Activated naive CD8-positive, alpha-beta T cell treated with anti-CD3 and anti-CD28 coated beads, Interleukin-2, amount 10 ng/mL, durations not matched to agents 7 days and 5 days (primary cell): Measurements from ENCODE around the gene PLA2G3. TPM values are rescaled to one million over a fixed set of nuclear protein-coding genes. Genes with fewer than 3 reads are reported as not detected.
"Not testable (repeated sequence)": the region's sequence is repeated elsewhere in the genome, so short reads cannot be mapped to it uniquely, and the experiment has no call there.

Experiments
- ATAC-seq: fragments of 150-1000 bp; cut with Tn5 transposase; one replicate; pipeline ENCODE4 v1.10.0; 2021; ENCODE audit warnings: low read depth, moderate library complexity
- POLR2A ChIA-PET: fragments of 350-600 bp; sonication (Branson Sonifier 250); formaldehyde crosslinking; loops from one replicate; lab custom pipeline; 2021; ENCODE audit warnings: antibody characterized with exemption; lab: Charles Lee
- DNase-seq: peaks from one replicate; pipeline ENCODE4 v3.0.0; 2021
- H3K27ac Mint-ChIP-seq: one replicate; pipeline ENCODE4 v1.8.0; 2022; ENCODE audit warnings: mild to moderate bottlenecking, mixed read lengths
- H3K27me3 Mint-ChIP-seq: one replicate; pipeline ENCODE4 v1.8.0; 2022; ENCODE audit warnings: mild to moderate bottlenecking, moderate library complexity, mixed read lengths
- H3K36me3 Mint-ChIP-seq: one replicate; pipeline ENCODE4 v1.8.0; 2021; ENCODE audit warnings: mild to moderate bottlenecking, mixed read lengths
- H3K4me1 Mint-ChIP-seq: one replicate; pipeline ENCODE4 v1.8.0; 2021; ENCODE audit warnings: mixed read lengths
- H3K4me3 Mint-ChIP-seq: one replicate; pipeline ENCODE4 v1.8.0; 2022; ENCODE audit warnings: mild to moderate bottlenecking, moderate library complexity, mixed read lengths
- H3K9me3 Mint-ChIP-seq: one replicate; pipeline ENCODE4 v1.8.0; 2021; ENCODE audit warnings: mixed read lengths
- total RNA-seq, 2 experiments: library from RNA; stranded (reverse); gene quantifications; one replicate each; pipeline ENCODE4 v1.2.3, GENCODE V29; 2021

PLA2G3 gene
- total RNA-seq, 2 experiments from 2014 or later, result not detected

DNA sequence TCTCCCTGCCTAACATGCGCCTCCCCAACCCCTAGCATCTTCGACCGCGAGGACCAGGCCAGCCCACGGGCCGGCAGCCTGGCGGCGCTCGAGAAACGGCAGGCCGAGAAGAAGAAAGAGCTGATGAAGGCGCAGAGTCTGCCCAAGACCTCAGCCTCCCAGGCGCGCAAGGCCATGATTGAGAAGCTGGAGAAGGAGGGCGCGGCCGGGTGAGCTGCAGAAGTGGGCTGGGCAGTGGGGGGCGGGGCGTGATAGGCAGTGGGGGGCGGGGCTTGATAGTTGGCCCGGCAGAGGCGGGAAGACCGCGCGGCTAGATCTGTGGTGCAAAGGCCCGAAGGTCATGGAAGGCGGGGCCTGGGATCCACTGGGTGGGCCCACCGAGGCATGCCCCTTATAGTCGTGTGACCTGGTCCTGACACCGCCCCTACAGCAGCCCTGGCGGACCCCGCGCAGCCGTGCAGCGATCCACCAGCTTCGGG is 41.6 kb downstream of the PLA2G3 start:
- peaks cover 14% of the 10 kb centered on the region for H3K36me3 Mint-ChIP-seq
- H3K9me3 Mint-ChIP-seq, result no peaks in the 10 kb centered on the region
- no peak overlapping the region for H3K4me3 Mint-ChIP-seq
- POLR2A ChIA-PET, result no interaction called here
- peaks cover 2% of the 10 kb centered on the region for H3K4me1 Mint-ChIP-seq
- no peak for ATAC-seq
- no peak overlapping the region for H3K27ac Mint-ChIP-seq
- H3K27me3 Mint-ChIP-seq, result no peaks in the 10 kb centered on the region
- DNase-seq, result no peak

DNA sequence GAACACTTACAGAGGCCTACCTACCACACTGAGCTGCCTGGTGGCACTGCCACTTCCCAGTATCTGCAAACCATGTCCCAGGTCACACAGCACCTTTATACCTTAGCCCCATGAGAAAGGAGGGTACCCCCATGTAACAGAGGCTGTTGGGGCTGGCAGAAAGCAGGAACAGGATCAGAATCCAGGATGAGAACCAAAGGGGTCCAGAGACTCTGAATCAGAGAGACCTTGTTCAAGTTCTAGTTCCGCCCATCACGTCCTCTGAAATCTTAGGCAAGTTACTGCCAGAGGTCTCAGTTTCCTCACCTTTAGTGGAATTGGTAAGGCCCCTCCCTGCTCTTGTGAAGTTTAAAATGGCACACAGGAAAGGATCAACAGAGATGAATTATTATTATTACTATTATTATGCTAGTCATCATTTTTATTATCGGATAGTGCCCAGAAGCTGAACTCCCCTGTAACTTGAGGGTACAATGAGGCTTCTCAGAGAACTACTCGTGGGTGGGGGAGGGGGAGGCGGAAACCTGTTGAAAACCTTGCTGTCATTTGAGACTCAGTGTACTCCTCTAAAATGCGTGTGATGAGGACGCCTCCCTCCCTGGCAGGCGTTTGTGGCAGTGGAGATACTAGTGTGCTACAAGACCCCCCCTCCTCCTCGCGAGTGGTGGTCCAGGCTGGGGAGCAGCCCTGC is 42.2 kb downstream of the PLA2G3 start:
- POLR2A ChIA-PET, result no interaction called here
- ATAC-seq, result no peak
- DNase-seq, result no peak
- H3K27me3 Mint-ChIP-seq, result no peaks in the 10 kb centered on the region
- H3K36me3 Mint-ChIP-seq, result peaks cover 14% of the 10 kb centered on the region
- H3K27ac Mint-ChIP-seq, result no peak overlapping the region
- no peak overlapping the region for H3K4me3 Mint-ChIP-seq
- H3K9me3 Mint-ChIP-seq, result no peaks in the 10 kb centered on the region
- peaks cover 2% of the 10 kb centered on the region for H3K4me1 Mint-ChIP-seq

DNA sequence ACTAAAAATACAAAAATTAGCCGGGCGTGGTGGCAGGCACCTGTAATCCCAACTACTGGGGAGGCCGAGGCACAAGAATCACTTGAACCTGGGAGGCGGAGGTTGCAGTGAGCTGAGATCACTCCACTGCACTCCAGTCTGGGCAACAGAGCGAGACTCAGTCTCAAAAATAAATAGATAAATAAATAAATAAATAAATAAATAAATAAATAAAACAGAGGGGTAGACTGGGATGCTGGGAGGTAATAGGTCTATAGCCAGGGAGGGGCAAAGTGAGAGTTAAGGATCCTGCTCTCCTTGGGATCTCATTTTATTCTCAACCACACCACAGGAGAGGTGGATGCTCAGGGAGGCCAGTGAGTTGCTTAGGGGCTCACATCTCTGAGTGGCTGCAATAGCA is 42.8 kb downstream of the PLA2G3 start:
- DNase-seq, H3K27ac Mint-ChIP-seq, H3K9me3 Mint-ChIP-seq, POLR2A ChIA-PET, H3K27me3 Mint-ChIP-seq, H3K4me1 Mint-ChIP-seq, H3K4me3 Mint-ChIP-seq, ATAC-seq: not testable (repeated sequence)
- H3K36me3 Mint-ChIP-seq, result peaks cover 14% of the 10 kb centered on the region

DNA sequence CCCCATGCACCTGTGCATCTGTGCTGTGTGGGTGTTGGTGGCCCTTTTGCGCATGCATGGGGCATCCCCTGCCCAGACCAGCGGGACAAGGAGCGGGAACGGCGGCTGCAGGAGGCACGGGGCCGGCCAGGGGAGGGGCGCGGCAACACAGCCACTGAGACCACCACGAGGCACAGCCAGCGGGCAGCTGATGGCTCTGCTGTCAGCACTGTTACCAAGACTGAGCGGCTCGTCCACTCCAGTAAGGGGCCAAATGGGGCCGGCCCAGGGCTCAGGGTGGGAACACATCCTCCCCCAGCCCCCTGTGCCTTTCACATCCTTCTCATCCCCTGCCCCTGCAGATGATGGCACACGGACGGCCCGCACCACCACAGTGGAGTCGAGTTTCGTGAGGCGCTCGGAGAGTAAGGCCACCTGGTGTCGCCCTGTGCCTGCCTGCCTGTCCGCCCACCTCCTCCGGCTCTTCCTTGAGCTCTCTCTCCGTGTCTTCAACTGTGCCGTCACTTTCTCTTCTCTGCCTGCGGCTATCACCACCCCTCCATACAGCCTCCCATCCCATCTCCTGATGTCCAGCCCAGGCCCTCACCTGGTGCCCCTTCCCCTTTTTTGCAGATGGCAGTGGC is 43.5 kb downstream of the PLA2G3 start:
- DNase-seq (no peak), ATAC-seq (no peak)
- POLR2A ChIA-PET, result no interaction called here
- Mint-ChIP-seq H3K4me1 (peaks cover under 1% of the 10 kb centered on the region), H3K4me3 (no peak overlapping the region), H3K27me3 (no peaks in the 10 kb centered on the region), H3K27ac (no peak overlapping the region), H3K9me3 (no peaks in the 10 kb centered on the region), H3K36me3 (peaks cover 12% of the 10 kb centered on the region)

DNA sequence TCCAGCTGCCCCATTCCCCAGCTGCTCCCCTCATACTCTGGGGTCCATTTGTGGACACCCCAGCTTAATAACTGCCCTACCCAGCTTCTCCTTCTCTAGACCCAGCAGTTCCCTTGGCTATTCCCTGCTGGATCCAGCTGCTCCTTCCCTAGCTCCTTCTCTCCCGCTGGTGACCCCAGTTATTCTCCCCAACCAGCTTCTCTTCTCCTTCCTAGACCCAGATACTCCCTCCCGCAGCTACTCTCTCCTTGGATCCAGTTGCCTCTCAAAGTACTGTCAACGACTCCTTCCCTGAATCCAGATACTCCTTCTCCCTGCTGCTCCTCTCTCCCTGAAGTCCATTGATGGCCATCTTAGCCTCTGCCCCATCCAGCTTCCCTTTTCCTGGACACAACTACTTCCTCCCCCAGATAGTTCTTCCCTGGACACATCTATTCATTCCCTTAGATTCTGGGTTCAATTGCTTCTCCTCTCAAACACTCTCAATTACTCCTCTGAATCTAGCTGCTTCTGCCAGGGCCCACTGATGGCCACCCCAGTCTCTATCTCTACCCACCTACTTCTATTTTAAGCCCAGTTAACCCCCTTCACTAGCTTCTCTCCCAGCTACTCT is 44.6 kb downstream of the PLA2G3 start:
- H3K27ac Mint-ChIP-seq, result no peak overlapping the region
- no peak overlapping the region for H3K4me3 Mint-ChIP-seq
- H3K36me3 Mint-ChIP-seq, result peaks cover 12% of the 10 kb centered on the region
- H3K4me1 Mint-ChIP-seq, result no peaks in the 10 kb centered on the region
- no peaks in the 10 kb centered on the region for H3K9me3 Mint-ChIP-seq
- POLR2A ChIA-PET, result interaction anchor here (0.5 to 1.1 kb wide), 2 partner anchors 11 to 104 kb away, joined by 3 to 4 read pairs; no protein-coding TSS in a partner anchor
- no peaks in the 10 kb centered on the region for H3K27me3 Mint-ChIP-seq
- DNase-seq (no peak), ATAC-seq (no peak)

DNA sequence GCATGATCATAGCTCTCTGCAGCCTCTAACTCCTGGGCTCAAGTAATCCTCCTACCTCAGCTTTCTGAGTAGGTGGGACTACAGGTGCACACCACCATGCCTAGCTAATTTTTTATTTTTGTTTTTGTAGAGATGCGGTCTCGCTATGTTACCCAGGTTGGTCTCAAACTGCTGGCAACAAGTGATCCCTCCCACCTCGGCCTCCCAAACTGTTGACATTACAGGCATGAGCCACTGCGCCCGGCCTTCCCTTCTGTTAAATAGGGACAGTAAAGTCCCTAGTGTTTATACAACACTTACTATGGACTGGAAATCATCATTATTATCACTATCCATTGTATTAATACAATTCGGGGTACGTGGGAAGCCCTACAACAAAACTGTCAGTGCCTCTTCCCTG is 45.6 kb downstream of the PLA2G3 start:
- Mint-ChIP-seq H3K27me3 (no peaks in the 10 kb centered on the region), H3K4me3 (no peak overlapping the region), H3K36me3 (peaks cover 8% of the 10 kb centered on the region), H3K27ac (no peak overlapping the region), H3K9me3 (no peaks in the 10 kb centered on the region), H3K4me1 (no peaks in the 10 kb centered on the region)
- no peak for ATAC-seq
- no peak for DNase-seq
- POLR2A ChIA-PET, result interaction anchor here (1.3 kb wide), 1 partner anchor 10 kb away, joined by 6 read pairs; no protein-coding TSS in a partner anchor

DNA sequence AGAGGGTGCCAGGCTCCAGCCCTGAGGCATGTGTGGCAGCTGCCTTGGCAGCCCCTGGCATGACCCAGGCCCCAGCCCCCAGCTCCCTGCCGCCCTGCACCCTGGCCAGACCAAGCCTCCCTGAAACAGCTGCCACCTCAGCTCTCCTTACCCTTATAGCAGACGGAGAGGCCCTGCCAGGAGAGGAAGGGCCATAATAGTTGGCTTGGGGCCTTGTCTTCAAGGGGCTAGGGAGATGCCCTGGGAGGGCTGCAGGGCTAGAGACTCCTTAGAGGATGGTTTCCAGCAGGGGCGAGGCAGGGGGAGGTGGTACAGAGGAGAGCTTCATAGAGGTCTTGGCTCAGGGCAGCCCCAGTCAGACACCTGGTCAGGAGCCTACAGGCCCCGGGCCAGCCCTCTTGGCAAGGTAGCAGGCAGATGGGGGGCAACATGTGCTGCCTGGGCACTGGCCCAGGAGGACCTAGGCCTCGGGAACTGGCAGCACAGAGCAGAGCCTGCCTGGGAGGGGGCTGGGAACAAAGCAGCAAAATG is 46.2 kb downstream of the PLA2G3 start:
- no peaks in the 10 kb centered on the region for H3K9me3 Mint-ChIP-seq
- no peak for DNase-seq
- H3K27me3 Mint-ChIP-seq, result no peaks in the 10 kb centered on the region
- no peak overlapping the region for H3K27ac Mint-ChIP-seq
- ATAC-seq, result no peak
- no peaks in the 10 kb centered on the region for H3K4me1 Mint-ChIP-seq
- peaks cover 8% of the 10 kb centered on the region for H3K36me3 Mint-ChIP-seq
- H3K4me3 Mint-ChIP-seq, result no peak overlapping the region
- POLR2A ChIA-PET, result interaction anchor here (0.6 to 1.3 kb wide), 3 partner anchors 9 to 172 kb away, joined by 3 to 6 read pairs (median 5); partner anchors contain the start of gene SMTN

DNA sequence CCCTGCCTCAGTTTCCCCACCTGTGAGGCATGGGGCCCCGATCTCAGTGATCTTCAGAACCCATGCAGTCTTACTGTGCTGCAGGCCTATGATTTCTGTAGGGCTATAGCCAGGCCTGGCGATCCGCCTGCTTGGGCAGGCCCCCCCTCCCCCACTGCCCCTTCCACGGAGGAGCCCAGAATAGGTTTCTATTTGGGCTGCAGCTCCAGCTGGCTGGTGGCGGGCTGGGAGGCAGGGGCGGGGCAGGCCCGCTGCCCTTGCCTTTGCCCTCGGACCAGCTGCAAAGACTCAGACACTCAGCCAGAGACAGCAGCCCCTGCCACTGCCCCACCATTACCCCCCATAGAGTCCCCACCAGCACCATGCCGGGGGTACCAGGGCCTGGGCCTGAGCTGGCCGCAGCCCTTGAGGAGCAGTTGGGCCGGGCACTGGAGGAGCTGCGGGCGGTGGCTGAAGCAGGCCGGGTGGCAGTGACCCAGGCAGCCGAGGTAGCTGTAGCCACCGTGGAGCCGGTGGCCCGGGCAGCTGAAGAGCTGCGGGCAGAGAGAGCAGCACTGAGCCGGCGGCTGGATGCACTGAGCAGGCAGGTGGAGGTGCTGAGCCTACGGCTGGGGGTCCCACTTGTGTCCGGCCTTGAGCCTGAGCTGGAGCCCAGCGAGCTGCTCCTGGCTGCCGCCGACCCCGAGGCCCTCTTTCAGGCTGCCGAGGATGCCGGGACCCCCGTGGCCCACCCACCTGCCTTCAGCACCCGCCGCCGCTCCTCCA is 47.0 kb downstream of the PLA2G3 start:
- H3K27me3 Mint-ChIP-seq, result no peaks in the 10 kb centered on the region
- POLR2A ChIA-PET, result interaction anchor here (0.6 to 1.3 kb wide), 3 partner anchors 8 to 171 kb away, joined by 3 to 6 read pairs (median 5); partner anchors contain the start of gene SMTN
- no peak overlapping the region for H3K27ac Mint-ChIP-seq
- H3K36me3 Mint-ChIP-seq, result peaks cover 6% of the 10 kb centered on the region
- H3K4me1 Mint-ChIP-seq, result no peaks in the 10 kb centered on the region
- no peaks in the 10 kb centered on the region for H3K9me3 Mint-ChIP-seq
- H3K4me3 Mint-ChIP-seq, result no peak overlapping the region
- ATAC-seq, result no peak
- no peak for DNase-seq

DNA sequence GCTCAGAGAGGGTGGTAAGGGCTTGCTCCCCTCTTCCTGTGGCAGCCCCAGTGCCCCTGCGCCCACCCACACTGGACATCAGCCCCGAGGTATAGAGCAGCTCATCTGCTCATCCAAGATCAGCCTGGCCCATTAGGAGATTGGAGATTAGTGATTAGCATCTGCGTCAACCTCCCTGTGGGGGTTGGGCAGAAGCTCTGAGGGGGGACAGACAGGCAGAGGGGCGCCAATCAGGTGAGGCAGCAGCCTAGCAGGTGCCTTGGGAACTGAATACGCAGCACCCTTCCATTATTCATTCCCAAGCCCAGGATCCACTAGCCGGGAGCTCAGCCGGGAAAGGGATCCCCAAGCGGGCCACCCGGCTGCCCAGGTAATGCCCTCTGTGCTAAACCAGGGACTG is 48.1 kb downstream of the PLA2G3 start:
- no peak for DNase-seq

DNA sequence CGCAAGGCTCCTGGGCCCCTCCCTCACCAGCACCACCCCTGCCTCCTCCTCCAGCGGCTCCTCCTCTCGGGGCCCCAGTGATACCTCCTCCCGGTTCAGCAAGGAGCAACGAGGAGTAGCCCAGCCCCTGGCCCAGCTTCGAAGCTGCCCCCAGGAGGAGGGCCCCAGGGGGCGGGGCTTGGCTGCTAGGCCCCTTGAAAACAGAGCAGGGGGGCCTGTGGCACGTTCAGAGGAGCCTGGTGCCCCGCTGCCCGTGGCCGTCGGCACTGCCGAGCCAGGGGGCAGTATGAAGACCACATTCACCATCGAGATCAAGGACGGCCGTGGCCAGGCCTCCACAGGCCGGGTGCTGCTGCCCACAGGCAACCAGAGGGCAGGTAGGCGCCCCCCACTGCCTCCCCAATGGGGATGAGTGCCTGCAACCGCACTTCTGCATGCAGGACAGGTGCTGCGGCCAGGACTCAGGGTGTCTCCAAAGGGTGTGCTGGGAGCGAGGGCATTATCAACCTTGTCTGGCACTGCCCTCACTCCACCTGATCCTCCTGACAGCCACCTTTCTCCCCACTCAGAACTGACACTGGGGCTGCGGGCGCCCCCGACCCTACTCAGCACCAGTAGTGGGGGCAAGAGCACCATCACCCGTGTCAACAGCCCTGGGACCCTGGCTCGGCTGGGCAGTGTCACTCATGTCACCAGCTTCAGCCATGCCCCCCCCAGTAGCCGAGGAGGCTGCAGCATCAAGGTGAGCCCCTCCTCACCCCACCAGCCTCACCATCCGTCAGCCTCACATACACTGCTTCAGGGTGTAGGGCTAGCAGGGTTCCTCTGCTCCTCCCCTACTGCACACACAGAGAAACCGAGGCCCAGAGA is 49.0 kb downstream of the PLA2G3 start:
- no peak for ATAC-seq
- Mint-ChIP-seq H3K27ac (no peak overlapping the region), H3K36me3 (peaks cover 6% of the 10 kb centered on the region), H3K4me1 (no peaks in the 10 kb centered on the region), H3K27me3 (no peaks in the 10 kb centered on the region), H3K4me3 (no peak overlapping the region), H3K9me3 (no peaks in the 10 kb centered on the region)
- DNase-seq, result no peak
- POLR2A ChIA-PET, result no interaction called here

More for the DNA sequence above, 48.1 kb downstream of the PLA2G3 start:
- H3K27ac Mint-ChIP-seq, result no peak overlapping the region
- POLR2A ChIA-PET, result no interaction called here
- H3K4me3 Mint-ChIP-seq, result no peak overlapping the region
- H3K4me1 Mint-ChIP-seq, result no peaks in the 10 kb centered on the region
- no peaks in the 10 kb centered on the region for H3K27me3 Mint-ChIP-seq
- no peak for ATAC-seq
- H3K9me3 Mint-ChIP-seq, result no peaks in the 10 kb centered on the region
- H3K36me3 Mint-ChIP-seq, result peaks cover 6% of the 10 kb centered on the region

DNA sequence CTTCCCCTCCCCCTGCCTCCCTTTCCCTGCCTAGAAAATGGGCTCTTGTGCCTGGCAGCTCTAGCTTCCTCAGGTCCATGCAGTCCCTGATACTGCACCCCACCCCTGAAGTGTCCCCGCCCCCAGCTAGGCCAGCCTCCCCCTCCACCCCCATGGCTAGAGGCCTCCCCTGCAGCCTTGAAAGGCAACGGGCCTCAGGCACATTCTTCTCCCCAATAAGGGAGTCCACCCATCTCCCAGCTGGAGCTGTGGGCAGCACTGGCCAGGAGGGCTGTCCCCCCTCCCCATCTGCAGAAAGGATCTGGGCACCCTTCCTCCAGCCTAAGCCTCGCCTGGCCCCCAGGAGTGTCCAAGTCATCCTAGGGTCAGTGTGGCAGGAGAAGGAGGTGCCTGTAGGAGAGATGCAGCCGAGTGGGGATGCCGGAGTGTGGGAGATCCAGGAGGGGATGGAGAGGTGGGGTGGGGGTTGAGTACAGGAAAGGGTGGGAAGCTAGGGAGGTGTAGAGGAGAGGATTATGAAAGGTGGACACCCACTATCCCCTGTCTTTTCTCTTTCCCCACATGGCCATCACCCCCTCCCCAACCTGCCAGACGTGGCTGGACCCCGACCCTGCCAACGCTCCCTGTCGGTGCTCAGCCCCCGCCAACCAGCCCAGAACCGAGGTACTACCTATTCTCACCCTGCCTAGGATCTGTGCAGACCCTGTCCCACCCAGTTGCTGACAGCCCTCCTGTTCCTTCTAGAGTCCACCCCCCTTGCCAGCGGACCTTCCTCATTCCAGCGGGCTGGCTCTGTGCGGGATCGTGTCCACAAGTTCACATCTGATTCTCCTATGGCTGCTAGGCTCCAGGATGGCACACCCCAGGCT is 49.9 kb downstream of the PLA2G3 start:
- Mint-ChIP-seq H3K9me3 (no peaks in the 10 kb centered on the region), H3K36me3 (no peaks in the 10 kb centered on the region), H3K27me3 (no peaks in the 10 kb centered on the region), H3K4me3 (no peak overlapping the region), H3K4me1 (no peaks in the 10 kb centered on the region), H3K27ac (no peak overlapping the region)
- ATAC-seq, result no peak
- POLR2A ChIA-PET, result interaction anchor here (0.6 kb wide), 1 partner anchor 334 kb away, joined by 3 read pairs; no protein-coding TSS in a partner anchor
- DNase-seq, result no peak
